ENCODE data around the gene GAS6. TPM values are rescaled to one million over a fixed set of nuclear protein-coding genes. Genes with fewer than 3 reads are reported as not detected.
A peak's percentile ranks its signal among the peaks of the same experiment; 100 is the strongest.

GAS6 gene
- total RNA-seq, 1 donor from 2014 or later: 71.5 TPM

- no peak for DNase-seq (ENCODE audit: low spot score in 2 of 2, unreplicated experiment in 2 of 2)
- H3K4me1 Mint-ChIP-seq: peaks cover 44% of the 10 kb centered on the region
- no peak for TF ChIP-seq CTCF (IDR thresholded peaks at IDR 0.05; ENCODE audit: unreplicated experiment)
- H3K27ac Mint-ChIP-seq: peak overlapping the region; percentile 99
- no peak overlapping the region for H3K4me3 Mint-ChIP-seq
- peaks cover 16% of the 10 kb centered on the region for H3K27me3 Mint-ChIP-seq (ENCODE audit: low read depth)
- no peaks in the 10 kb centered on the region for H3K9me3 Mint-ChIP-seq
- H3K36me3 Mint-ChIP-seq: no peaks in the 10 kb centered on the region
Measured at GRCh38 chr13:113859311-113860050, 4.4 kb downstream of the GAS6 start.

DNA sequence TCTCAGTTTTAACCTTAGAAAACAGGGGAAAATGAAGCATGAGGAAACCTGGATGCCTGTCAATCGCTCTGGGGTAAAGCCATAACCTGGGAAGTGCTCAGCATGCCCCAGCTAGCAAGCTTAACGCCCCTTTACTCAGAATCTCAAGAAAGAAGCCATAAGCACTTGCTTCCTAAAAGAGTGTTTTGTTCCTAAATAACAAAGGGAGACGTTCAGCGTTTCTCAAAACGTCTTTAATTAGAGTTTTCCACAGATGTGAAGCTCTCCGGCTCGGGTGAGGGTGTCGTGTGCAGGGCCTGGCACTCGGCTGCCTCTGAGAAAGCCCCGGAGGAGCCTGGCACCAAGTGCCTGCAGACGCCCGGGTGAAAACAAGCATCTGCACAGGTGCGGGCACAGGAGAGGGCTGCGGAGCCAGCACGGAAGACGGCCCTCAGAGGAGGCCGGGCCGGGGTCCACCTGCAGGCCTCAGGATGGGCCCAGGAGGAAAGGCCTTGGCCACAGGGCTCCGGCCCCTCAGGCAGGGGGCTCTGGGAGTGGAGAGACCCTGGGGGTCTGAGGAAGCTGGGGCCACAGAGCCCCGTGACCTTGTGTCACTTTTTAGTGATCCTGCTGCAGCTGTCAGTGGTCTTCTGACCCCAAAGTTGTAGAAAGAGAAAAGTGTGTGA, 6.2 kb downstream of the GAS6 start:
- no peak for TF ChIP-seq CTCF (IDR thresholded peaks at IDR 0.05; ENCODE audit: unreplicated experiment)
- DNase-seq (ENCODE audit: low spot score in 2 of 2, unreplicated experiment in 2 of 2): peak; percentile 11 to 26
- Mint-ChIP-seq H3K4me1 (peaks cover 52% of the 10 kb centered on the region), H3K27ac (peak overlapping the region; percentile 53), H3K36me3 (no peaks in the 10 kb centered on the region), H3K27me3 (ENCODE audit: low read depth) (peaks cover 9% of the 10 kb centered on the region), H3K4me3 (no peak overlapping the region), H3K9me3 (no peaks in the 10 kb centered on the region)

DNA sequence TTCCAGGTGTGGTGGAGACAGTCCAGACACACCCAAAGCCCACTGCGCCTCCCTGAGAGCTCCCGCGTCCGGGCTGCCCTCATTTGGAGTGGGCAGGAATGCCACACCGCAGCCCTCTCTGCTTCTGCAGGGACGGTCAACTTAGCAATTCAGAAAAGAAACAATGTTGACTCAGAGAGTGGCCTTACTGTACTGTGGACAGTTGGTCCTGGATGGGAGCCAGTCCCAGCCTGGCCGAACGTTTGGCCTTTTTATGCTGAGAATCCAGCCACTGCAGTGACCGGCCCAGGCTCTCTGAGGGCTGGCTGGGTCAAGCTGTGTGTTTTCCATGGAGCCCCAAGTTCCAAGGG, 7.2 kb downstream of the GAS6 start:
- DNase-seq (ENCODE audit: low spot score in 2 of 2, unreplicated experiment in 2 of 2): peak in 1 of 2 experiments; percentile 20
- Mint-ChIP-seq H3K27ac (no peak overlapping the region), H3K4me1 (peaks cover 43% of the 10 kb centered on the region), H3K9me3 (no peaks in the 10 kb centered on the region), H3K36me3 (no peaks in the 10 kb centered on the region), H3K4me3 (no peak overlapping the region), H3K27me3 (ENCODE audit: low read depth) (peaks cover 3% of the 10 kb centered on the region)
- TF ChIP-seq CTCF (IDR thresholded peaks at IDR 0.05; ENCODE audit: unreplicated experiment): no peak

DNA sequence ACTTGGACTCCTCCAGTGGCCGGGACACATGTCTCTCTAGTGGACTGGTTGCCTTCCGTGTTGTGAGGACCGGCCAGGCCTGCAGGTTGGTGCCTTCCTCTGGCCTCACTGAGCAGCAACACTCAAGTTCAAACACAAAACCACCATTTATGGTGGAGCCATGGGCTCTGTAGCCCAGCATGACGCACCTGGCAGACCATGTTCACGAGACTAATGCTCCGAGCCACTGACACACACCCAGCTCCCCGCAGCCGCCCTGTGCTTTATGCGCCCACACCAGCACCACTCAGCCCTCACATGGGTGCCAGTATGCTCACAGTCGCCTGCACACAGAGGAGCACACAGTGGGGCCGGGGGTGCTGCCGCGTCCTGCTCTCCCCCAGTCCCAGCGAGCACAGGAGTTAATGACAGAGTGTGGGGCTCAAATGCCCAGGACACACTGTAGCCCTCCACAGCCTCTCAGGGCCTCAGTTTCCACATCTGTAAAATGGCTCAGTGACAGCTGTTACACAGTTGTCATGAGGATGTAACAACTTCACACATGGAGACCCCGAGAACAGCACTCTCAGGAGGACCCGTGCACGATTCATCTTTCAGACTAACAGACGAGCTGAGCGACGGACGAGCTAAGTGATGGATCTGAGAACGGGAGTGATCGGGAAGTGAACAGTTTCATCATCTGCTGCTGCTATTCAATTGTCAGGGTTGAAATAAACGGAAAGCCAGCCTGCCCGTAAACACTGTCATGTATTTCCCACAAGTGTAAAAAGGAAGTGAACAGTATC, 7.8 kb downstream of the GAS6 start:
- peak; percentile 5 to 8 for DNase-seq (ENCODE audit: low spot score in 2 of 2, unreplicated experiment in 2 of 2)
- Mint-ChIP-seq H3K27me3 (ENCODE audit: low read depth) (no peaks in the 10 kb centered on the region), H3K36me3 (no peaks in the 10 kb centered on the region), H3K4me1 (peaks cover 37% of the 10 kb centered on the region), H3K9me3 (no peaks in the 10 kb centered on the region), H3K27ac (no peak overlapping the region), H3K4me3 (no peak overlapping the region)
- TF ChIP-seq CTCF (IDR thresholded peaks at IDR 0.05; ENCODE audit: unreplicated experiment): no peak

DNA sequence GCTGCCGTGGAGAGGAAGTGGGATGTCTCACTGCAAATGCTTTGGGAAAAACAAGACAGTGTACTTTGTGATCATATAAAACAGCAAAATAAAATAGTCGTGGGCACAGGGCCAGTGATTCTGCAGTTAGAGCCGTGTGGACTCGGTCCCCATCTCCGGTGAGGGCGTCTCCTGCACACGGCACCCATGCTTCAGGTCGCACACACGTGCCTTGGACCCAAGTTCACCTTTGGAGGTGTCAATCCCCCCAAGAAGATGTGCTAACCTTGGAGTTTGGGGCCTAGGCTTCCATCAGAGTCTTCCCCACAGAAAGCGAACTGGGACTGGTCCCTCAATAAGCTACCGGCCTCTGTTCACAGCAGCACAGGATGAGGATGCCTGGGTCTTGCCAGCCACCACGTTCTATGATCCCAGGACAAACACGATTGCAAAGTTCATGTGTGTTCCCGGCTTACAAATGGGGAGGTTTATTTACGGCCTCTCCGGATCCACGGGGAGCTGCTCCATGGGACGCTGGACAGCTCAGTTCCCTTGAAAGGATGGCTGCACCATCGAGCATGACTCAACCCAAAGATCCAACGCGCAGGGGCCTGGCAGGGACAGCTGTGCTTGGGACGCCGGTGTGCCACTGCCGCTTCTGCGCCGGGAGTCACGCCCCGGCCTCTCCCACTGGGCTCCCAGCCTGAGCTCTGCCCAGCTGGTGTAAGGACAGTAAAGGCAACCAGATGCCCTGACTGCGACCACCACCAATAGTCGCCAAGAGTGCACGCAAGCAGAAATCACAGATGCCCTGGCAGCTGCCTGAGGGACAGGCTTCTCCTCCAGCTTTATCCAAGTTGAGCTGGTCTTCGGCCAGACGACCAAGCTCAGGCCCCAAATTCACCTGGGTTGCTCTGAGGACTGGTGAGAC, 8.6 kb downstream of the GAS6 start:
- Mint-ChIP-seq H3K27me3 (ENCODE audit: low read depth) (no peaks in the 10 kb centered on the region), H3K36me3 (no peaks in the 10 kb centered on the region), H3K27ac (no peak overlapping the region), H3K4me3 (no peak overlapping the region), H3K9me3 (no peaks in the 10 kb centered on the region), H3K4me1 (peaks cover 29% of the 10 kb centered on the region)
- no peak for TF ChIP-seq CTCF (IDR thresholded peaks at IDR 0.05; ENCODE audit: unreplicated experiment)
- peak; percentile 15 to 32 for DNase-seq (ENCODE audit: low spot score in 2 of 2, unreplicated experiment in 2 of 2)
